ENCODE measurements around the gene CRX.

- TF ChIP-seq CTCF (IDR thresholded peaks at IDR 0.05) (no peak), POLR2AphosphoS5 (IDR thresholded peaks at IDR 0.05) (no peak)
Observed at GRCh38 chr19:47854459-47854858, 32.7 kb downstream of the CRX start.

All from prostate gland (tissue), 2 donors.